A673 (cell line): ENCODE data around the gene PARD6B. TPM values are rescaled to one million over a fixed set of nuclear protein-coding genes. Genes with fewer than 3 reads are reported as not detected.
"Not testable (repeated sequence)": the region's sequence is repeated elsewhere in the genome, so short reads cannot be mapped to it uniquely, and the experiment has no call there.

Source experiments
- BruUV-seq: library from RNA; stranded (reverse); fragments of 400-500 nt; replicated peaks from 2 replicates; lab custom pipeline; 2021; lab: Mats Ljungman, UMichigan
- CTCF ChIA-PET: fragments of 300-600 bp; sonication (Branson Sonifier 250); formaldehyde crosslinking; loops from one replicate; lab custom pipeline; 2022; ENCODE audit warnings: antibody characterized with exemption; lab: Charles Lee
- POLR2A ChIA-PET: fragments of 300-600 bp; sonication (Branson Sonifier 250); formaldehyde crosslinking; loops from one replicate; lab custom pipeline; 2022; ENCODE audit warnings: antibody characterized with exemption; ENCODE audit not compliant: low non-redundant PET; lab: Charles Lee
- DNase-seq: peaks from one replicate; pipeline ENCODE4 v3.0.0-alpha.2; 2015; ENCODE audit warnings: low spot score
- H3K27ac ChIP-seq: fragments of 200-600 bp; sonication (generic); 2 replicates; pipeline ENCODE4 v1.5.1; 2016; ENCODE audit warnings: mixed run types, low read depth, mild to moderate bottlenecking, mixed read lengths, antibody characterized with exemption, low read length; ENCODE audit not compliant: poor library complexity, severe bottlenecking
- H3K27me3 ChIP-seq: fragments of 200-600 bp; sonication (generic); replicated peaks from 2 replicates; pipeline ENCODE4 v1.6.1; 2017; ENCODE audit warnings: mixed run types, low read depth, mild to moderate bottlenecking, mixed read lengths, antibody characterized with exemption, low read length; ENCODE audit not compliant: insufficient read depth, poor library complexity
- H3K36me3 ChIP-seq: fragments of 200-600 bp; sonication (generic); 2 replicates; pipeline ENCODE4 v1.6.1; 2016; ENCODE audit warnings: mixed run types, mild to moderate bottlenecking, mixed read lengths, antibody characterized with exemption, low read length; ENCODE audit not compliant: insufficient read depth, poor library complexity, severe bottlenecking
- H3K4me1 ChIP-seq: fragments of 200-600 bp; sonication (generic); 2 replicates; pipeline ENCODE4 v1.6.1; 2017; ENCODE audit warnings: mixed run types, mild to moderate bottlenecking, mixed read lengths, antibody characterized with exemption, low read length; ENCODE audit not compliant: insufficient read depth, poor library complexity, severe bottlenecking
- H3K4me3 ChIP-seq: fragments of 200-600 bp; sonication (generic); 2 replicates; pipeline ENCODE4 v1.5.1; 2016; ENCODE audit warnings: low read depth, mixed run types, mild to moderate bottlenecking, mixed read lengths, low read length; ENCODE audit not compliant: poor library complexity, severe bottlenecking
- H3K9me3 ChIP-seq: fragments of 200-600 bp; sonication (generic); 2 replicates; pipeline ENCODE4 v1.6.1; 2016; ENCODE audit warnings: mixed run types, low read depth, mild to moderate bottlenecking, mixed read lengths, antibody characterized with exemption, low read length; ENCODE audit not compliant: poor library complexity, severe bottlenecking
- CTCF ChIP-seq: fragments of 300-800, 200-600 bp; sonication (generic); conservative IDR thresholded peaks from 2 replicates; pipeline ENCODE4 v1.5.1; 2017; ENCODE audit warnings: low read depth, mild to moderate bottlenecking, antibody characterized with exemption, low read length, moderate library complexity, mixed read lengths
- EZH2 ChIP-seq: fragments of 200-600 bp; sonication (generic); IDR thresholded peaks from 2 replicates; pipeline ENCODE4 v1.6.1; 2017; ENCODE audit warnings: borderline replicate concordance, low read depth, mild to moderate bottlenecking, mixed read lengths, antibody characterized with exemption, low read length; ENCODE audit not compliant: poor library complexity, severe bottlenecking
- intact Hi-C: fragments of 100-400 bp; cut with micrococcal nuclease; formaldehyde crosslinking; loops from one replicate; pipeline ENCODE4 v1.10.0; 2022; ENCODE audit not compliant: unreplicated experiment
- total RNA-seq: library from RNA; stranded (reverse); gene quantifications from 2 replicates; pipeline ENCODE4 v1.2.3, GENCODE V29; 2021

PARD6B gene
- total RNA-seq, 1 experiment from 2014 or later, result 28.1 TPM

GRCh38 chr20:50694379-50695134 lies 36.8 kb upstream of the PARD6B start:
- ChIA-PET POLR2A (no interaction called here), CTCF (no interaction called here)
- intact Hi-C loops, result no loop called here
- H3K27me3 ChIP-seq, result no peaks in the 10 kb centered on the region
- H3K27ac ChIP-seq, result no peak overlapping the region
- DNase-seq, result no peak
- H3K4me1 ChIP-seq, result peaks cover 33% of the 10 kb centered on the region
- H3K4me3 ChIP-seq, result no peak overlapping the region
- TF ChIP-seq EZH2 (no peak), CTCF (no peak)
- no peaks in the 10 kb centered on the region for H3K36me3 ChIP-seq
- no peaks in the 10 kb centered on the region for H3K9me3 ChIP-seq
- BruUV-seq, result no TSS peak

DNA sequence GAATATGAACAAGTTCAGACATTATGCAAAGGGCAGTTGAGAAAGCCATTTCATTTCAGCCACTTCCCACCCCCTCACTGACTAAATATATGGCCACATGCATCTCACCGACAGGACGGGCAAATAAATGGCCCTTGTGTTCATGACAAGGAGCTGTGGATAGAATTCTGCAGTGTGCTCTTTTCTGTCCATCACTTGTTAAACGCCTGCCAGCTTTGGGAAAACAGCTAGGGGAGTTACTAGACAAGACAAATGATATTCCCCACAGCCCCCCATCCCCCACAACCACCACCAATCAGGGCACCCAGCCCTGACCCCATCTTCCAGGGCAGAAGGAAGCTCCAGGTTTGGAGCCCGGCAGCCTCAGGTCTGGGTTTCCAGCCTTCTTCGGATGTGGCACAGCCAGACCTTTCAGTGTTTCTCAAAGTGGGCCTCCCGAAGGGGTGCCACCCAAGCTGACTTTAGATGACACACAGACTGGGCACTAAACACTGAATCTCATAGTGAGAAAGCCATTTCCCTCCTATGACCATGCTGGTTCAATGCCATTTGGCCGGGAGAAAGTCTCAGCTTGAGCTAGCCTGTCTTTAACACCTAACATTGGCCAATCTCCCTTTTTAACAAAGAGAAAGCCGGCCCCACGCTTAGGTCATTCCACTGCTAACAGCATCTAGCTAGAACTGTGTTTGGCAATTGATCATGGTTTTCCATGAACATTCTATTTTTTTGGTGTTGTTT lies 36.1 kb upstream of the PARD6B start:
- no TSS peak for BruUV-seq
- no peak overlapping the region for H3K27ac ChIP-seq
- no peaks in the 10 kb centered on the region for H3K36me3 ChIP-seq
- H3K4me3 ChIP-seq, result no peak overlapping the region
- TF ChIP-seq CTCF, result no peak
- TF ChIP-seq EZH2, result no peak
- DNase-seq, result no peak
- CTCF ChIA-PET, result interaction anchor here (0.7 kb wide), 1 partner anchor 30 kb away, joined by 3 read pairs; no protein-coding TSS in a partner anchor
- peaks cover 25% of the 10 kb centered on the region for H3K4me1 ChIP-seq
- POLR2A ChIA-PET, result no interaction called here
- no peaks in the 10 kb centered on the region for H3K27me3 ChIP-seq
- intact Hi-C loops, result no loop called here
- no peaks in the 10 kb centered on the region for H3K9me3 ChIP-seq

GRCh38 chr20:50698255-50698654 lies 33.1 kb upstream of the PARD6B start:
- H3K27me3 ChIP-seq, H3K36me3 ChIP-seq, H3K27ac ChIP-seq, BruUV-seq, H3K4me1 ChIP-seq, H3K4me3 ChIP-seq, POLR2A ChIA-PET, DNase-seq, CTCF ChIA-PET, H3K9me3 ChIP-seq, intact Hi-C loops: not testable (repeated sequence)
